ENCODE measurements around the gene IGFL2. TPM values are rescaled to one million over a fixed set of nuclear protein-coding genes. Genes with fewer than 3 reads are reported as not detected.

IGFL2 gene
- total RNA-seq, 1 donor from 2014 or later = not detected

- no peak overlapping the region for H3K4me3 Mint-ChIP-seq
- no peak for TF ChIP-seq CTCF (conservative IDR thresholded peaks at IDR 0.05)
- H3K4me1 Mint-ChIP-seq = no peaks in the 10 kb centered on the region
- DNase-seq (ENCODE audit: low read depth, low spot score) = no peak
- no peak overlapping the region for H3K27ac Mint-ChIP-seq (ENCODE audit: unreplicated experiment)
- peaks cover 20% of the 10 kb centered on the region for H3K27me3 Mint-ChIP-seq (ENCODE audit: low read depth)
- H3K36me3 Mint-ChIP-seq (ENCODE audit: low read depth) = peaks cover 3% of the 10 kb centered on the region
- H3K9me3 Mint-ChIP-seq = no peaks in the 10 kb centered on the region
Measured at GRCh38 chr19:46173886-46174480, 25.9 kb downstream of the IGFL2 start.

- H3K9me3 Mint-ChIP-seq = no peaks in the 10 kb centered on the region
- H3K4me3 Mint-ChIP-seq = no peak overlapping the region
- no peak for DNase-seq (ENCODE audit: low read depth, low spot score)
- no peaks in the 10 kb centered on the region for H3K4me1 Mint-ChIP-seq
- H3K27ac Mint-ChIP-seq (ENCODE audit: unreplicated experiment) = no peak overlapping the region
- no peaks in the 10 kb centered on the region for H3K36me3 Mint-ChIP-seq (ENCODE audit: low read depth)
- no peak for TF ChIP-seq CTCF (conservative IDR thresholded peaks at IDR 0.05)
- H3K27me3 Mint-ChIP-seq (ENCODE audit: low read depth) = peaks cover 18% of the 10 kb centered on the region
Measured at GRCh38 chr19:46176116-46176860, 28.2 kb downstream of the IGFL2 start.

DNA sequence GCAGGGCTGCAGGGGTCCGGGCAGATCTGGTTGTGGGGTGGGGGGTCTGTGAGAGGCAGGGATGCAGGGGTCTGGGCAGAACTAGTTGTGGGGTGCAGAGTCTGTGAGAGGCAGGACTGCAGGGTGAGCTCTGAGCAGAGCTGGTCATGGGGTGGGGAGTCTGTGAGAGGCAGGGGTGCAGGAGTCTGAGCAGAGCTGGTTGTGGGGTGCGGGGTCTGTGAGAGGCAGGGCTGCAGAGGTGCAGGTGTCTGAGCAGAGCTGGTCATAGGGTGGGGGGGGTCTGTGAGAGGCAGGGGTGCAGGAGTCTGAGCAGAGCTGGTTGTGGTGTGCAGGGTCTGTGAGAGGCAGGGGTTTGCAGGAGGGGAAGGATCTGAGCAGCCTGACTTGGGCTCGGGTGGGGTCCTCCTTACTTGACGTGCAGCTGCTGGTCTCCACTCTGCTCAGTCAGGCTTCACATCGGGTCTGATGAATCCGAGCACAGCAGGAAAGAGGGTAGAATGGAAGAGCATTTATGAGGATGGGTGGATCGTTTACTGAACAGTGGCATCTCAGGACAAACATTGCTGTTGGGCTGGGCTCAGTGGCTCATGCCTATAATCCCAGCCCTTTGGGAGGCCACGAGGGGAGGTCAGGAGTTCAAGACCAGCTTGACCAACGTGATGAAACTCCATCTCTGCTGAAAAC, 31.2 kb downstream of the IGFL2 start:
- no peaks in the 10 kb centered on the region for H3K36me3 Mint-ChIP-seq (ENCODE audit: low read depth)
- no peak for DNase-seq (ENCODE audit: low read depth, low spot score)
- H3K4me3 Mint-ChIP-seq = no peak overlapping the region
- H3K4me1 Mint-ChIP-seq = no peaks in the 10 kb centered on the region
- no peak overlapping the region for H3K27ac Mint-ChIP-seq (ENCODE audit: unreplicated experiment)
- TF ChIP-seq CTCF (conservative IDR thresholded peaks at IDR 0.05) = no peak
- no peaks in the 10 kb centered on the region for H3K9me3 Mint-ChIP-seq
- H3K27me3 Mint-ChIP-seq (ENCODE audit: low read depth) = peaks cover 24% of the 10 kb centered on the region

- H3K27ac Mint-ChIP-seq (ENCODE audit: unreplicated experiment) = no peak overlapping the region
- TF ChIP-seq CTCF (conservative IDR thresholded peaks at IDR 0.05) = no peak
- no peak overlapping the region for H3K4me3 Mint-ChIP-seq
- no peaks in the 10 kb centered on the region for H3K4me1 Mint-ChIP-seq
- no peaks in the 10 kb centered on the region for H3K9me3 Mint-ChIP-seq
- no peak for DNase-seq (ENCODE audit: low read depth, low spot score)
- peaks cover 28% of the 10 kb centered on the region for H3K27me3 Mint-ChIP-seq (ENCODE audit: low read depth)
- H3K36me3 Mint-ChIP-seq (ENCODE audit: low read depth) = no peaks in the 10 kb centered on the region
Measured at GRCh38 chr19:46180701-46181387, 32.8 kb downstream of the IGFL2 start.

GRCh38 chr19:46181388-46181779, 33.3 kb downstream of the IGFL2 start:
- Mint-ChIP-seq H3K4me3 (no peak overlapping the region), H3K9me3 (no peaks in the 10 kb centered on the region), H3K27me3 (ENCODE audit: low read depth) (peaks cover 27% of the 10 kb centered on the region), H3K27ac (ENCODE audit: unreplicated experiment) (no peak overlapping the region), H3K4me1 (no peaks in the 10 kb centered on the region), H3K36me3 (ENCODE audit: low read depth) (no peaks in the 10 kb centered on the region)
- no peak for TF ChIP-seq CTCF (conservative IDR thresholded peaks at IDR 0.05)
- no peak for DNase-seq (ENCODE audit: low read depth, low spot score)
